NCI-H2029 (cell line): Measurements from ENCODE around the gene ST3GAL4.
"Not testable (repeated sequence)": the region's sequence is repeated elsewhere in the genome, so short reads cannot be mapped to it uniquely, and the experiment has no call there.

Experiments
- DNase-seq: peaks from one replicate; lab custom pipeline; 2025; lab: John Stamatoyannopoulos, UW

Gene ST3GAL4

GRCh38 chr11:126346586-126346940, 8.9 kb upstream of the ST3GAL4 start:
- DNase-seq = no peak

- not testable (repeated sequence) for DNase-seq
These were observed 8.5 kb upstream of the ST3GAL4 start for GRCh38 chr11:126346946-126347345.

- DNase-seq = no peak
These were observed 7.5 kb upstream of the ST3GAL4 start for GRCh38 chr11:126347751-126348668.

- no peak for DNase-seq
These were observed 6.5 kb upstream of the ST3GAL4 start for GRCh38 chr11:126348806-126349582.

- DNase-seq = no peak
These were observed 4.7 kb upstream of the ST3GAL4 start for GRCh38 chr11:126350836-126351235.

GRCh38 chr11:126352163-126352562, 3.3 kb upstream of the ST3GAL4 start:
- DNase-seq = no peak

GRCh38 chr11:126352934-126353801, 2.3 kb upstream of the ST3GAL4 start:
- DNase-seq = no peak

GRCh38 chr11:126354631-126355323, 709 bp upstream of the ST3GAL4 start:
- no peak for DNase-seq

- no peak for DNase-seq
These were observed 726 bp downstream of the ST3GAL4 start for GRCh38 chr11:126355926-126356897.

- no peak for DNase-seq
These were observed 1.8 kb downstream of the ST3GAL4 start for GRCh38 chr11:126357055-126357962.

GRCh38 chr11:126357969-126358762, 2.7 kb downstream of the ST3GAL4 start:
- DNase-seq = no peak

- DNase-seq = no peak
These were observed 3.3 kb downstream of the ST3GAL4 start for GRCh38 chr11:126358763-126359160.

GRCh38 chr11:126359431-126360048, 4.1 kb downstream of the ST3GAL4 start:
- peak; percentile 92 for DNase-seq

GRCh38 chr11:126360049-126360446, 4.6 kb downstream of the ST3GAL4 start:
- DNase-seq = no peak

GRCh38 chr11:126361400-126361799, 5.9 kb downstream of the ST3GAL4 start:
- DNase-seq = no peak

GRCh38 chr11:126362879-126363655, 7.6 kb downstream of the ST3GAL4 start:
- DNase-seq = no peak

- DNase-seq = no peak
These were observed 8.3 kb downstream of the ST3GAL4 start for GRCh38 chr11:126363706-126364248.
